ENCODE data around the gene CST6. TPM values are rescaled to one million over a fixed set of nuclear protein-coding genes. Genes with fewer than 3 reads are reported as not detected.

CST6 gene
- polyA plus RNA-seq, 3 donors, result 0.41 TPM; not detected in 2

- Mint-ChIP-seq H3K9me3 (no peaks in the 10 kb centered on the region), H3K4me1 (peaks cover 21% of the 10 kb centered on the region), H3K27me3 (ENCODE audit: low read depth in 3 of 3) (peaks cover 0 to 2% (median 0%) of the 10 kb centered on the region in 3 donors), H3K4me3 (no peak overlapping the region), H3K27ac (peak overlapping the region in 1 of 7 donors; percentile 69), H3K36me3 (peaks cover 21 to 43% of the 10 kb centered on the region in 2 donors)
- H3K4me1 ChIP-seq (ENCODE audit: control insufficient read depth in 1 of 2, insufficient read depth in 2 of 2, low read length in 2 of 2), result peaks cover 16 to 27% of the 10 kb centered on the region in 2 donors
- 91% methylated on average over 3 of the region's 4 CpGs for WGBS (ENCODE audit: insufficient coverage)
- TF ChIP-seq, protein P1, sequence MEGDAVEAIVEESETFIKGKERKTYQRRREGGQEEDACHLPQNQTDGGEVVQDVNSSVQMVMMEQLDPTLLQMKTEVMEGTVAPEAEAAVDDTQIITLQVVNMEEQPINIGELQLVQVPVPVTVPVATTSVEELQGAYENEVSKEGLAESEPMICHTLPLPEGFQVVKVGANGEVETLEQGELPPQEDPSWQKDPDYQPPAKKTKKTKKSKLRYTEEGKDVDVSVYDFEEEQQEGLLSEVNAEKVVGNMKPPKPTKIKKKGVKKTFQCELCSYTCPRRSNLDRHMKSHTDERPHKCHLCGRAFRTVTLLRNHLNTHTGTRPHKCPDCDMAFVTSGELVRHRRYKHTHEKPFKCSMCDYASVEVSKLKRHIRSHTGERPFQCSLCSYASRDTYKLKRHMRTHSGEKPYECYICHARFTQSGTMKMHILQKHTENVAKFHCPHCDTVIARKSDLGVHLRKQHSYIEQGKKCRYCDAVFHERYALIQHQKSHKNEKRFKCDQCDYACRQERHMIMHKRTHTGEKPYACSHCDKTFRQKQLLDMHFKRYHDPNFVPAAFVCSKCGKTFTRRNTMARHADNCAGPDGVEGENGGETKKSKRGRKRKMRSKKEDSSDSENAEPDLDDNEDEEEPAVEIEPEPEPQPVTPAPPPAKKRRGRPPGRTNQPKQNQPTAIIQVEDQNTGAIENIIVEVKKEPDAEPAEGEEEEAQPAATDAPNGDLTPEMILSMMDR (IDR thresholded peaks at IDR 0.05), result no peak
- peaks cover 18% of the 10 kb centered on the region for H4K20me1 ChIP-seq (ENCODE audit: insufficient read depth, low read length)
- H2AFZ ChIP-seq (ENCODE audit: insufficient read depth, low read depth, low read length, poor library complexity, severe bottlenecking), result no peak overlapping the region
- peaks cover 44% of the 10 kb centered on the region for H3K79me2 ChIP-seq (ENCODE audit: insufficient read depth, low read length)
- H3K27me3 ChIP-seq (ENCODE audit: control insufficient read depth in 2 of 2, insufficient read depth in 2 of 2, low read length in 2 of 2), result no peaks in the 10 kb centered on the region
- intact Hi-C loops (cut with micrococcal nuclease), result loop anchor here in 1 of 2 donors (5.0 kb wide), 1 partner anchor 42 kb away; the partner anchor contains the start of gene SART1
- no peak overlapping the region for H3K9ac ChIP-seq (ENCODE audit: insufficient read depth, low read length, poor library complexity, severe bottlenecking)
- no peaks in the 10 kb centered on the region for H3K9me3 ChIP-seq (replicated peaks in 1 of 2; ENCODE audit: control insufficient read depth in 1 of 2, insufficient read depth in 1 of 2, low read length in 2 of 2)
- no peak overlapping the region for H3K4me2 ChIP-seq (replicated peaks; ENCODE audit: extremely low read depth, low read length, poor library complexity, severe bottlenecking)
- H3K27ac ChIP-seq (ENCODE audit: low read depth in 1 of 2, low read length in 2 of 2), result no peak overlapping the region
- H3K4me3 ChIP-seq (replicated peaks in 1 of 3; ENCODE audit: low read depth in 2 of 3, low read length in 3 of 3), result no peak overlapping the region
- peaks cover 21 to 39% of the 10 kb centered on the region in 2 donors for H3K36me3 ChIP-seq (replicated peaks in 1 of 2; ENCODE audit: control insufficient read depth in 1 of 2, insufficient read depth in 2 of 2, low read length in 2 of 2)
- DNase-seq, result no peak
Observed at GRCh38 chr11:66004186-66004585, 7.6 kb upstream of the CST6 start.

DNA sequence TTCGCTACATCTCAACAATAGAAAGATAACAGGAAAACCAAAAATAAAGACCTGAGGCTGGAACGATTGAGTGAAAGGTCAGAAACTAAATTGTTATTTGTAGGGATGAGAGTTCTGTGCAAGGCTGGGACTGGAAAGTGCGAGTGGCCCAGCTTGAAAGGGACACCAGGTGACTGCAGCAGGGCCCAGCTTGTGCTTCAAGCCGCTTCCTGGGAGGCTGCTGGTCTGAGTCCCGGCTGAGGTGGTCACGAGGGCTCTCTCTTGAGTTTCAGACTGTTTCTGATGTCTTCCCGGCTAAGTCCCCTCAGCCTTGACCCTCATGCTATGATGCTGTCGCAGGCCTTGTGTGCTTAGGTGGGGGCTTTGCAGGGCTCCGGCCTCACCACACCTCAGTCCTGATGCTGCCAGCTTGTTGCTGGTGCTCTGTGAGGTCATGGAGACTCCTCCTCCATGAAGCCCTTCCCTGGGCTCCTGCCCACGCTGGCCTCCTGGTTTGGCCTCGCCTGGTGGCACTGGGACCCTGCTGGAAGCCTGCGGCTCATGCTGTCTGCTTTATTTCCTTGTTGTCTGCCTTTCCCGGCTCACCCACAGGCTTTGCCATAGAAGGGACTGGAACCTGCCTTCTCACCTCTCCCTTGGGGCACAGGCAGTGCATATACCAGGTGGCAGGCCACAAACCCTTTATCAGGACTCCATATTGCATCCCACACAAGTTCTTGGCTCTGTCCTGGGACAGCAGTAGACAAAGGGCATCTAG lies 5.5 kb upstream of the CST6 start:
- Mint-ChIP-seq H3K4me3 (no peak overlapping the region), H3K36me3 (peaks cover 11 to 30% of the 10 kb centered on the region in 2 donors), H3K4me1 (peaks cover 12% of the 10 kb centered on the region), H3K27ac (peak overlapping the region in 2 of 7 donors; percentile 10 to 12), H3K9me3 (peaks cover 0 to 2% (median 0%) of the 10 kb centered on the region in 7 donors), H3K27me3 (ENCODE audit: low read depth in 3 of 3) (peaks cover 13 to 20% (median 20%) of the 10 kb centered on the region in 3 donors)
- Histone ChIP-seq H3K4me1 (ENCODE audit: control insufficient read depth in 1 of 2, insufficient read depth in 2 of 2, low read length in 2 of 2) (peaks cover 12 to 16% of the 10 kb centered on the region in 2 donors), H4K20me1 (ENCODE audit: insufficient read depth, low read length) (peaks cover 5% of the 10 kb centered on the region), H2AFZ (ENCODE audit: insufficient read depth, low read depth, low read length, poor library complexity, severe bottlenecking) (no peak overlapping the region), H3K9me3 (replicated peaks in 1 of 2; ENCODE audit: control insufficient read depth in 1 of 2, insufficient read depth in 1 of 2, low read length in 2 of 2) (no peaks in the 10 kb centered on the region), H3K4me2 (replicated peaks; ENCODE audit: extremely low read depth, low read length, poor library complexity, severe bottlenecking) (no peak overlapping the region), H3K9ac (ENCODE audit: insufficient read depth, low read length, poor library complexity, severe bottlenecking) (no peak overlapping the region), H3K4me3 (replicated peaks in 1 of 3; ENCODE audit: low read depth in 2 of 3, low read length in 3 of 3) (no peak overlapping the region), H3K27ac (ENCODE audit: low read depth in 1 of 2, low read length in 2 of 2) (no peak overlapping the region), H3K36me3 (replicated peaks in 1 of 2; ENCODE audit: control insufficient read depth in 1 of 2, insufficient read depth in 2 of 2, low read length in 2 of 2) (peaks cover 10 to 26% of the 10 kb centered on the region in 2 donors), H3K79me2 (ENCODE audit: insufficient read depth, low read length) (peaks cover 24% of the 10 kb centered on the region), H3K27me3 (ENCODE audit: control insufficient read depth in 2 of 2, insufficient read depth in 2 of 2, low read length in 2 of 2) (peaks cover 4 to 14% of the 10 kb centered on the region in 2 donors)
- WGBS (ENCODE audit: insufficient coverage), result 91% methylated on average over 12 of the region's 13 CpGs
- intact Hi-C loops (cut with micrococcal nuclease), result no loop called here
- no peak for DNase-seq
- TF ChIP-seq, protein P1 (IDR thresholded peaks at IDR 0.05), result no peak
